Upper lobe of left lung (tissue), 6 donors: ENCODE results near the gene SURF1. TPM values are rescaled to one million over a fixed set of nuclear protein-coding genes. Genes with fewer than 3 reads are reported as not detected.

Experiments used
- ATAC-seq, 2 donors: fragments of 200-7000 bp; cut with Tn5 transposase; one replicate each; pipeline ENCODE4 v1.9.1; 2022; ENCODE audit warnings: mild to moderate bottlenecking in 2 of 2, moderate library complexity in 2 of 2; ENCODE audit not compliant: low FRiP score in 2 of 2
- DNase-seq, 2 donors: peaks; one replicate each; pipeline ENCODE4 v3.0.0-alpha.2; 2019 to 2020
- H3K27ac ChIP-seq, 4 donors: fragments of 200-600 bp; sonication (generic); one replicate each; pipeline ENCODE4 v1.5.1; 2016 to 2019
- H3K27me3 ChIP-seq, 4 donors: fragments of 200-600 bp; sonication (generic); one replicate each; pipeline ENCODE4 v1.5.1; 2017 to 2019
- H3K36me3 ChIP-seq, 4 donors: fragments of 200-600 bp; sonication (generic); one replicate each; pipeline ENCODE4 v1.5.1; 2016 to 2019
- H3K4me1 ChIP-seq, 4 donors: fragments of 200-600 bp; sonication (generic); one replicate each; pipeline ENCODE4 v1.5.1; 2018 to 2019
- H3K4me3 ChIP-seq, 4 donors: fragments of 200-600 bp; sonication (generic); one replicate each; pipeline ENCODE4 v1.5.1; 2017 to 2019; ENCODE audit warnings: mild to moderate bottlenecking in 2 of 4, moderate library complexity in 1 of 4
- H3K9me3 ChIP-seq, 4 donors: fragments of 200-600 bp; sonication (generic); one replicate each; pipeline ENCODE4 v1.5.1; 2018 to 2019
- EP300 ChIP-seq, 4 donors: sonication (generic); formaldehyde crosslinking; IDR thresholded peaks; one replicate each; pipeline ENCODE4 v1.5.1; 2017; ENCODE audit warnings: antibody characterized with exemption in 4 of 4, control low read depth in 2 of 4
- POLR2A ChIP-seq, 4 donors: fragments of 450-650 bp; IDR thresholded peaks; one replicate each; pipeline ENCODE4 v1.5.1; 2016 to 2017; ENCODE audit warnings: antibody characterized with exemption in 4 of 4, mild to moderate bottlenecking in 2 of 4
- POLR2AphosphoS5 ChIP-seq, 2 donors: sonication (generic); formaldehyde crosslinking; IDR thresholded peaks; one replicate each; pipeline ENCODE4 v1.5.1; 2017; ENCODE audit warnings: antibody characterized with exemption in 2 of 2
- WGBS, 2 donors: methylation state at CpG; one replicate each; pipeline ENCODE4 v1.1.5; 2017 to 2018; 5-methylcytosine and 5-hydroxymethylcytosine counted together
- total RNA-seq, 6 donors: library from RNA; depleted of rRNA in 4 of 6; stranded (reverse); fragments of >200 nt in 4 of 6; gene quantifications; one replicate each; pipeline versions ENCODE4 v1.1.0 to v1.2.1, GENCODE V29; 2016 to 2021
- TF ChIP-seq, protein P1 (sequence below), 6 experiments: fragments of 450-650 bp in 4 of 6; fragments of 200-600 bp in 2 of 6; sonication (generic) in 2 of 6; IDR thresholded peaks; one replicate each; pipeline ENCODE4 v1.5.1; 2016 to 2019; ENCODE audit warnings: antibody characterized with exemption in 6 of 6
- donor health status: DM: no; HTN: no; CAD: no; lungs with moderate emphysema.
- donor health status: DM: no; HTN: yes; CAD: no; lungs with severe emphysema.

Gene SURF1, protein sequence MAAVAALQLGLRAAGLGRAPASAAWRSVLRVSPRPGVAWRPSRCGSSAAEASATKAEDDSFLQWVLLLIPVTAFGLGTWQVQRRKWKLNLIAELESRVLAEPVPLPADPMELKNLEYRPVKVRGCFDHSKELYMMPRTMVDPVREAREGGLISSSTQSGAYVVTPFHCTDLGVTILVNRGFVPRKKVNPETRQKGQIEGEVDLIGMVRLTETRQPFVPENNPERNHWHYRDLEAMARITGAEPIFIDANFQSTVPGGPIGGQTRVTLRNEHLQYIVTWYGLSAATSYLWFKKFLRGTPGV
- 10 to 100 TPM; 25.1 to 64.8 (median 45.5) TPM for total RNA-seq

GRCh38 chr9:133356391-133357091 is at the start of gene SURF1, which contains the start of gene SURF2:
Gene SURF1, minus strand, starts transcription at chr9:133356487. Its CDS starts 34 bp downstream, at chr9:133356453.
Gene SURF2, plus strand, starts transcription at chr9:133356550. Its CDS starts 43 bp downstream, at chr9:133356593.
- H3K27me3 ChIP-seq = no peaks in the 10 kb centered on the region
- peak within 1 kb of the TSS; percentile 75 to 96 (median 90) for H3K4me3 ChIP-seq
- peak; percentile 88 to 96 for ATAC-seq
- DNase-seq = peak; percentile 94 to 98
- H3K36me3 ChIP-seq = peaks cover 16 to 49% (median 34%) of the 10 kb centered on the region in 4 donors
- 1 to 3% methylated on average over 24 to 28 of the region's 78 CpGs for WGBS, 2 donors
- peak within 1 kb of the TSS; percentile 76 to 84 (median 82) for H3K27ac ChIP-seq
- no peaks in the 10 kb centered on the region for H3K9me3 ChIP-seq
- peak; percentile 81 to 84 for TF ChIP-seq POLR2AphosphoS5 (IDR thresholded peaks at IDR 0.05)
- peak in 2 of 4 donors; percentile 39 to 80 for TF ChIP-seq POLR2A (IDR thresholded peaks at IDR 0.05)
- TF ChIP-seq, protein P1, sequence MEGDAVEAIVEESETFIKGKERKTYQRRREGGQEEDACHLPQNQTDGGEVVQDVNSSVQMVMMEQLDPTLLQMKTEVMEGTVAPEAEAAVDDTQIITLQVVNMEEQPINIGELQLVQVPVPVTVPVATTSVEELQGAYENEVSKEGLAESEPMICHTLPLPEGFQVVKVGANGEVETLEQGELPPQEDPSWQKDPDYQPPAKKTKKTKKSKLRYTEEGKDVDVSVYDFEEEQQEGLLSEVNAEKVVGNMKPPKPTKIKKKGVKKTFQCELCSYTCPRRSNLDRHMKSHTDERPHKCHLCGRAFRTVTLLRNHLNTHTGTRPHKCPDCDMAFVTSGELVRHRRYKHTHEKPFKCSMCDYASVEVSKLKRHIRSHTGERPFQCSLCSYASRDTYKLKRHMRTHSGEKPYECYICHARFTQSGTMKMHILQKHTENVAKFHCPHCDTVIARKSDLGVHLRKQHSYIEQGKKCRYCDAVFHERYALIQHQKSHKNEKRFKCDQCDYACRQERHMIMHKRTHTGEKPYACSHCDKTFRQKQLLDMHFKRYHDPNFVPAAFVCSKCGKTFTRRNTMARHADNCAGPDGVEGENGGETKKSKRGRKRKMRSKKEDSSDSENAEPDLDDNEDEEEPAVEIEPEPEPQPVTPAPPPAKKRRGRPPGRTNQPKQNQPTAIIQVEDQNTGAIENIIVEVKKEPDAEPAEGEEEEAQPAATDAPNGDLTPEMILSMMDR (IDR thresholded peaks at IDR 0.05) = no peak
- peaks cover 24 to 43% (median 25%) of the 10 kb centered on the region in 4 donors for H3K4me1 ChIP-seq

- TF ChIP-seq, protein P1 (IDR thresholded peaks at IDR 0.05) = no peak
- TF ChIP-seq EP300 (IDR thresholded peaks at IDR 0.05) (no peak), POLR2AphosphoS5 (IDR thresholded peaks at IDR 0.05) (no peak), POLR2A (IDR thresholded peaks at IDR 0.05) (no peak)
- Histone ChIP-seq H3K4me3 (no peak overlapping the region), H3K36me3 (peaks cover 17 to 64% (median 52%) of the 10 kb centered on the region in 4 donors), H3K27ac (no peak overlapping the region), H3K9me3 (no peaks in the 10 kb centered on the region), H3K27me3 (no peaks in the 10 kb centered on the region), H3K4me1 (no peaks in the 10 kb centered on the region)
- WGBS, 2 donors = 80 to 81% methylated on average over 14 to 19 of the region's 19 CpGs
- ATAC-seq (peak in 1 of 2 donors; percentile 53), DNase-seq (no peak)
Measured at GRCh38 chr9:133405508-133406438, 49.5 kb upstream of the SURF1 start.

- ATAC-seq (no peak), DNase-seq (no peak)
- TF ChIP-seq POLR2A (IDR thresholded peaks at IDR 0.05) (no peak), EP300 (IDR thresholded peaks at IDR 0.05) (no peak), POLR2AphosphoS5 (IDR thresholded peaks at IDR 0.05) (no peak)
- TF ChIP-seq, protein P1 (IDR thresholded peaks at IDR 0.05) = no peak
- no peak overlapping the region for H3K27ac ChIP-seq
- no peaks in the 10 kb centered on the region for H3K4me1 ChIP-seq
- H3K4me3 ChIP-seq = no peak overlapping the region
- no peaks in the 10 kb centered on the region for H3K27me3 ChIP-seq
- H3K36me3 ChIP-seq = peaks cover 12 to 52% (median 39%) of the 10 kb centered on the region in 4 donors
- 92 to 96% methylated on average over 12 of the region's 12 CpGs for WGBS, 2 donors
- H3K9me3 ChIP-seq = no peaks in the 10 kb centered on the region
Measured at GRCh38 chr9:133404454-133405002, 48.2 kb upstream of the SURF1 start.

GRCh38 chr9:133403766-133404453 is 47.6 kb upstream of the SURF1 start:
- peaks cover 12 to 46% (median 35%) of the 10 kb centered on the region in 4 donors for H3K36me3 ChIP-seq
- H3K27me3 ChIP-seq = no peaks in the 10 kb centered on the region
- no peak overlapping the region for H3K4me3 ChIP-seq
- H3K9me3 ChIP-seq = no peaks in the 10 kb centered on the region
- TF ChIP-seq EP300 (IDR thresholded peaks at IDR 0.05) (no peak), POLR2A (IDR thresholded peaks at IDR 0.05) (no peak), POLR2AphosphoS5 (IDR thresholded peaks at IDR 0.05) (no peak)
- TF ChIP-seq, protein P1 (IDR thresholded peaks at IDR 0.05) = peak; percentile 45 to 73 (median 58)
- 71 to 79% methylated on average over 12 to 16 of the region's 16 CpGs for WGBS, 2 donors
- no peak overlapping the region for H3K27ac ChIP-seq
- ATAC-seq = peak in 1 of 2 donors; percentile 47
- no peaks in the 10 kb centered on the region for H3K4me1 ChIP-seq
- DNase-seq = peak in 1 of 2 donors; percentile 71
